GM12878 (cell line): ENCODE measurements around the gene ANKRD6. TPM values are rescaled to one million over a fixed set of nuclear protein-coding genes. Genes with fewer than 3 reads are reported as not detected.

Experiments used
- ATF7 ChIP-seq: fragments of 450-650 bp; IDR thresholded peaks from 2 replicates; pipeline ENCODE4 v1.6.1; 2016; ENCODE audit warnings: low read depth, mild to moderate bottlenecking
- BACH1 ChIP-seq: fragments of 450-650 bp; IDR thresholded peaks from 2 replicates; pipeline ENCODE4 v1.6.1; 2017; ENCODE audit warnings: mild to moderate bottlenecking, borderline replicate concordance
- BHLHE40 ChIP-seq, 2 experiments: fragments of 450-650 bp in 1 of 2; IDR thresholded peaks; 2 replicates each; pipeline ENCODE4 v1.6.1; 2011 to 2017; ENCODE audit warnings: low read depth in 2 of 2, borderline replicate concordance in 1 of 2, improper control_type of control experiment in 1 of 2, low read length in 1 of 2, mild to moderate bottlenecking in 1 of 2
- CREM ChIP-seq: IDR thresholded peaks from 2 replicates; pipeline ENCODE4 v1.6.1; 2014; ENCODE audit warnings: antibody characterized with exemption, low read depth
- EP300 ChIP-seq, 2 experiments: fragments of 150-350 bp in 1 of 2; IDR thresholded peaks; 2 replicates each; pipeline ENCODE4 v1.6.1; 2011 to 2012; ENCODE audit warnings: low read depth in 2 of 2, low read length in 2 of 2, borderline replicate concordance in 1 of 2, improper control_type of control experiment in 1 of 2, inconsistent platforms in 1 of 2; ENCODE audit not compliant: control insufficient read depth in 1 of 2
- GATAD2B ChIP-seq: fragments of 450-650 bp; conservative IDR thresholded peaks from 2 replicates; pipeline ENCODE4 v1.6.1; 2017; ENCODE audit warnings: low read depth, mild to moderate bottlenecking, moderate library complexity
- HDAC2 ChIP-seq: fragments of 200-600 bp; sonication (generic); IDR thresholded peaks from 2 replicates; pipeline ENCODE4 v1.6.1; 2017
- HDAC6 ChIP-seq: fragments of 200-600 bp; sonication (generic); IDR thresholded peaks from one replicate; pipeline ENCODE4 v1.8.0; 2017; ENCODE audit warnings: antibody characterized with exemption; ENCODE audit not compliant: unreplicated experiment
- KAT2A ChIP-seq: conservative IDR thresholded peaks from 2 replicates; pipeline ENCODE4 v1.6.1; 2011; ENCODE audit warnings: low read depth, low read length; ENCODE audit not compliant: control insufficient read depth
- KDM1A ChIP-seq: fragments of 200-600 bp; sonication (generic); IDR thresholded peaks from 2 replicates; pipeline ENCODE4 v1.6.1; 2016; ENCODE audit warnings: borderline replicate concordance
- MTA2 ChIP-seq: fragments of 450-650 bp; IDR thresholded peaks from 2 replicates; pipeline ENCODE4 v1.6.1; 2016; ENCODE audit warnings: low read depth, mild to moderate bottlenecking, moderate library complexity
- MTA3 ChIP-seq: IDR thresholded peaks from 2 replicates; pipeline ENCODE4 v1.6.1; 2012; ENCODE audit warnings: low read length, inconsistent platforms, borderline replicate concordance
- NFXL1 ChIP-seq: fragments of 450-650 bp; IDR thresholded peaks from 2 replicates; pipeline ENCODE4 v1.6.1; 2017; ENCODE audit warnings: antibody characterized with exemption, mild to moderate bottlenecking, borderline replicate concordance
- NR2F1 ChIP-seq: fragments of 450-650 bp; conservative IDR thresholded peaks from 2 replicates; pipeline ENCODE4 v1.6.1; 2017; ENCODE audit warnings: mild to moderate bottlenecking
- SP1 ChIP-seq: IDR thresholded peaks from one replicate; pipeline ENCODE4 v1.6.1; 2011; ENCODE audit warnings: low read depth, low read length
- SUPT20H ChIP-seq: IDR thresholded peaks from 2 replicates; pipeline ENCODE4 v1.6.1; 2011; ENCODE audit warnings: low read depth, mild to moderate bottlenecking, low read length, moderate library complexity, borderline replicate concordance; ENCODE audit not compliant: control insufficient read depth
- TAF1 ChIP-seq: IDR thresholded peaks from 2 replicates; pipeline ENCODE4 v1.6.1; 2011; ENCODE audit warnings: mild to moderate bottlenecking, low read depth, low read length, borderline replicate concordance
- ZNF24 ChIP-seq: fragments of 450-650 bp; IDR thresholded peaks from 2 replicates; pipeline ENCODE4 v1.6.1; 2017; ENCODE audit warnings: antibody characterized with exemption, mild to moderate bottlenecking
- ZNF274 ChIP-seq: IDR thresholded peaks from one replicate; pipeline ENCODE4 v1.8.0; 2011; ENCODE audit not compliant: insufficient read length, insufficient read depth
- ZNF384 ChIP-seq: IDR thresholded peaks from 2 replicates; pipeline ENCODE4 v1.6.1; 2012; ENCODE audit warnings: low read depth, mild to moderate bottlenecking, low read length, improper control_type of control experiment, borderline replicate concordance
- polyA plus RNA-seq, 11 experiments: library from polyadenylated mRNA; depleted of rRNA in 4 of 11; unstranded in 6 of 11; stranded (reverse) in 5 of 11; fragments of >200 nt; fragmentation: Nextera tagmentation in 4 of 11; fragmentation: Illumina TruSeq in 1 of 11; extraction: Ambion mirVana in 4 of 11; extraction: Trizol in 1 of 11; gene quantifications; 1 replicate in 1 of 11; 2 replicates in 10 of 11; pipeline versions ENCODE4 v1.2.1 to v1.2.3, GENCODE V29; 2011 to 2016; ENCODE audit warnings: inconsistent platforms in 2 of 11, missing spikeins in 2 of 11, low read depth in 1 of 11
- total RNA-seq, 4 experiments: library from RNA; depleted of rRNA in 3 of 4; stranded (reverse); fragments of >200 nt in 3 of 4; fragmentation: Illumina TruSeq in 1 of 4; extraction: Trizol in 1 of 4; gene quantifications; 2 replicates each; pipeline versions ENCODE4 v1.2.1 to v1.2.3, GENCODE V29; 2013 to 2021
- TF ChIP-seq, protein P1 (sequence below): fragments of 450-650 bp; IDR thresholded peaks from 2 replicates; pipeline ENCODE4 v1.6.1; 2014; ENCODE audit warnings: mild to moderate bottlenecking
- TF ChIP-seq, protein P2 (sequence below): fragments of 450-650 bp; formaldehyde crosslinking; IDR thresholded peaks from 2 replicates; pipeline ENCODE4 v1.4.0; 2020; ENCODE audit warnings: mild to moderate bottlenecking, moderate library complexity
- TF ChIP-seq, protein P3 (sequence below): fragments of 450-650 bp; IDR thresholded peaks from 2 replicates; pipeline ENCODE4 v1.6.1; 2016; ENCODE audit warnings: mild to moderate bottlenecking

ANKRD6 gene
- total and polyA plus RNA-seq, 10 of the 15 experiments (the other 5 are each of a cell fraction or from before 2014, with no cell fraction given) = 0.03 to 0.90 (median 0.38) TPM

DNA sequence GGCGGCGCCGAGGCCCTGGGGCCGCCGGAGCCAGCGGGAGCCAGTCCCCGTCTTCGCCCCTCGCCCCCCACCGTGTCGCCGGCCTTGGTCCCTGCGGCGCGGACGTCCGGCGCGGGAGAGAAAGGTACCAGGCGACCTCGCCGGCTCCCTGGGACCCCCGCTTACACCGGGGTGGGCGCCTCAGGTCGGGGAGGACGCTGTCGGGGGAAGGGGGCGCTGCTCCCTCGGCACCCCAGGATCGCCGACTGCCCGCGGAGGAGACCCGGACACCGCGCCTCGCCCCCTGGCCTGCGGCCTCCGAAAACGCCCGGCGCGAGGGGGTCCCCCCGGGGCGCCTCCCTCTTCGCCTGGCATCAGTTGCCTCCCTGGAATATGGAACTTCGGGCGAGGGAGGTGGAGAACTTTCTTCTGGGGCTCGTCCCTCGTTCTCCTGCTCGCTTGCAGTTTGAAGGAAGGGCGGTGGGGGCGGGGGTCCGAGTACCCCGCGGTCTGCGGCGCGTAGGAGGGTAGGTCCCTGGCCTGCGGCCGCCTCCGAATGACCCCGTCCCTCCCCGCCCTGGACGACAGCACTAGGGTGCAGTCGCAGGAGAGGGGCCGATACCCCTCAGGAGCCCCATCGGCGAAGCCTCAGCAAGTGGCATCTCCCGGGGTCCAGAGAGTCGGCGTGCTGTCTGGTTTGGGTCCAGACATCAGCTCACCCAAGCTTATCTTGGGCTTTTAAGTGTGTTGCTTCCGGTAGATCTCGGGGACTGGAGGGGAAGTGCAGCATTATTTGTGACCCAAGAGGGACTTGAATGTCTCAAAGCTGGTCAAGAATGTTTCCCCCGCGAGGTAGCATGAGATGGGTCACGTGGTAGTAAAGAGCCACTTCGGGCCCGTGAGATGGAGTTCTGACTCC lies 549 bp downstream of the ANKRD6 start (continued):
- no peak for TF ChIP-seq ZNF274
- no peak for TF ChIP-seq EP300 (IDR thresholded peaks at IDR 0.05; ENCODE audit: borderline replicate concordance in 1 of 2, control insufficient read depth in 1 of 2, low read depth in 2 of 2, low read length in 2 of 2)
- TF ChIP-seq ZNF384 = no peak
- TF ChIP-seq SUPT20H = no peak
- TF ChIP-seq ATF7 = no peak
- no peak for TF ChIP-seq TAF1
- no peak for TF ChIP-seq MTA3
- TF ChIP-seq, protein P1, sequence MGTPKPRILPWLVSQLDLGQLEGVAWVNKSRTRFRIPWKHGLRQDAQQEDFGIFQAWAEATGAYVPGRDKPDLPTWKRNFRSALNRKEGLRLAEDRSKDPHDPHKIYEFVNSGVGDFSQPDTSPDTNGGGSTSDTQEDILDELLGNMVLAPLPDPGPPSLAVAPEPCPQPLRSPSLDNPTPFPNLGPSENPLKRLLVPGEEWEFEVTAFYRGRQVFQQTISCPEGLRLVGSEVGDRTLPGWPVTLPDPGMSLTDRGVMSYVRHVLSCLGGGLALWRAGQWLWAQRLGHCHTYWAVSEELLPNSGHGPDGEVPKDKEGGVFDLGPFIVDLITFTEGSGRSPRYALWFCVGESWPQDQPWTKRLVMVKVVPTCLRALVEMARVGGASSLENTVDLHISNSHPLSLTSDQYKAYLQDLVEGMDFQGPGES = no peak
- TF ChIP-seq BACH1 = 0 out of 2 replicates have a peak, but pooled peaks have one; percentile 9
- no peak for TF ChIP-seq KAT2A
- no peak for TF ChIP-seq BHLHE40 (IDR thresholded peaks at IDR 0.05; ENCODE audit: borderline replicate concordance in 1 of 2, low read depth in 2 of 2, low read length in 1 of 2)
- TF ChIP-seq CREM = no peak
- no peak; the same call in 1 of the 2 replicates for TF ChIP-seq GATAD2B
- TF ChIP-seq NR2F1 = 0 out of 2 replicates have a peak, but pooled peaks have one; percentile 15
- no peak for TF ChIP-seq SP1
- TF ChIP-seq ZNF24 = no peak
- no peak for TF ChIP-seq HDAC2
- TF ChIP-seq NFXL1 = no peak
- no peak for TF ChIP-seq KDM1A
- TF ChIP-seq, protein P2, sequence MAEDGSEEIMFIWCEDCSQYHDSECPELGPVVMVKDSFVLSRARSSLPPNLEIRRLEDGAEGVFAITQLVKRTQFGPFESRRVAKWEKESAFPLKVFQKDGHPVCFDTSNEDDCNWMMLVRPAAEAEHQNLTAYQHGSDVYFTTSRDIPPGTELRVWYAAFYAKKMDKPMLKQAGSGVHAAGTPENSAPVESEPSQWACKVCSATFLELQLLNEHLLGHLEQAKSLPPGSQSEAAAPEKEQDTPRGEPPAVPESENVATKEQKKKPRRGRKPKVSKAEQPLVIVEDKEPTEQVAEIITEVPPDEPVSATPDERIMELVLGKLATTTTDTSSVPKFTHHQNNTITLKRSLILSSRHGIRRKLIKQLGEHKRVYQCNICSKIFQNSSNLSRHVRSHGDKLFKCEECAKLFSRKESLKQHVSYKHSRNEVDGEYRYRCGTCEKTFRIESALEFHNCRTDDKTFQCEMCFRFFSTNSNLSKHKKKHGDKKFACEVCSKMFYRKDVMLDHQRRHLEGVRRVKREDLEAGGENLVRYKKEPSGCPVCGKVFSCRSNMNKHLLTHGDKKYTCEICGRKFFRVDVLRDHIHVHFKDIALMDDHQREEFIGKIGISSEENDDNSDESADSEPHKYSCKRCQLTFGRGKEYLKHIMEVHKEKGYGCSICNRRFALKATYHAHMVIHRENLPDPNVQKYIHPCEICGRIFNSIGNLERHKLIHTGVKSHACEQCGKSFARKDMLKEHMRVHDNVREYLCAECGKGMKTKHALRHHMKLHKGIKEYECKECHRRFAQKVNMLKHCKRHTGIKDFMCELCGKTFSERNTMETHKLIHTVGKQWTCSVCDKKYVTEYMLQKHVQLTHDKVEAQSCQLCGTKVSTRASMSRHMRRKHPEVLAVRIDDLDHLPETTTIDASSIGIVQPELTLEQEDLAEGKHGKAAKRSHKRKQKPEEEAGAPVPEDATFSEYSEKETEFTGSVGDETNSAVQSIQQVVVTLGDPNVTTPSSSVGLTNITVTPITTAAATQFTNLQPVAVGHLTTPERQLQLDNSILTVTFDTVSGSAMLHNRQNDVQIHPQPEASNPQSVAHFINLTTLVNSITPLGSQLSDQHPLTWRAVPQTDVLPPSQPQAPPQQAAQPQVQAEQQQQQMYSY (CRISPR knock-in tag) = no peak
- no peak for TF ChIP-seq MTA2
- TF ChIP-seq, protein P3, sequence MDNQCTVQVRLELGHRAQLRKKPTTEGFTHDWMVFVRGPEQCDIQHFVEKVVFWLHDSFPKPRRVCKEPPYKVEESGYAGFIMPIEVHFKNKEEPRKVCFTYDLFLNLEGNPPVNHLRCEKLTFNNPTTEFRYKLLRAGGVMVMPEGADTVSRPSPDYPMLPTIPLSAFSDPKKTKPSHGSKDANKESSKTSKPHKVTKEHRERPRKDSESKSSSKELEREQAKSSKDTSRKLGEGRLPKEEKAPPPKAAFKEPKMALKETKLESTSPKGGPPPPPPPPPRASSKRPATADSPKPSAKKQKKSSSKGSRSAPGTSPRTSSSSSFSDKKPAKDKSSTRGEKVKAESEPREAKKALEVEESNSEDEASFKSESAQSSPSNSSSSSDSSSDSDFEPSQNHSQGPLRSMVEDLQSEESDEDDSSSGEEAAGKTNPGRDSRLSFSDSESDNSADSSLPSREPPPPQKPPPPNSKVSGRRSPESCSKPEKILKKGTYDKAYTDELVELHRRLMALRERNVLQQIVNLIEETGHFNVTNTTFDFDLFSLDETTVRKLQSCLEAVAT = no peak
- no peak for TF ChIP-seq HDAC6
